B cell (primary cell): ENCODE results near the gene PLEKHO2. TPM values are rescaled to one million over a fixed set of nuclear protein-coding genes. Genes with fewer than 3 reads are reported as not detected.

ENCODE experiments used
- ATAC-seq: fragments of 200-7000 bp; cut with Tn5 transposase; one replicate; pipeline ENCODE4 v1.10.0; 2021; ENCODE audit warnings: low read depth, mild to moderate bottlenecking, moderate number of reproducible peaks, moderate library complexity
- CTCF ChIA-PET: fragments of 350-600 bp; sonication (Branson Sonifier 250); formaldehyde crosslinking; loops from one replicate; lab custom pipeline; 2021; ENCODE audit warnings: antibody characterized with exemption, inconsistent platforms; lab: Charles Lee
- POLR2A ChIA-PET: fragments of 350-600 bp; sonication (Branson Sonifier 250); formaldehyde crosslinking; loops from one replicate; lab custom pipeline; 2021; ENCODE audit warnings: antibody characterized with exemption; lab: Charles Lee
- DNase-seq: peaks from one replicate; pipeline ENCODE4 v3.0.0; 2013
- H2AFZ ChIP-seq: 2 replicates; pipeline ENCODE4 v1.6.1; 2012; ENCODE audit warnings: mild to moderate bottlenecking, low read depth, low read length; ENCODE audit not compliant: insufficient read depth, poor library complexity, severe bottlenecking
- H3K27ac ChIP-seq, 2 donors: 1 replicate in 1 of 2; 2 replicates in 1 of 2; pipeline ENCODE4 v1.5.1; 2012 to 2013; ENCODE audit warnings: low read length in 2 of 2, mild to moderate bottlenecking in 2 of 2, moderate library complexity in 1 of 2
- H3K27me3 ChIP-seq, 4 experiments: fragments of 200-600 bp in 1 of 4; sonication (generic) in 1 of 4; replicated peaks in 1 of 4; 1 replicate in 2 of 4; 2 replicates in 2 of 4; pipeline versions ENCODE4 v1.6.1 to v1.7.0; 2013 to 2016; ENCODE audit warnings: low read length in 3 of 4, mild to moderate bottlenecking in 2 of 4, mixed read lengths in 1 of 4, moderate library complexity in 1 of 4; ENCODE audit not compliant: insufficient read depth in 4 of 4, control insufficient read depth in 3 of 4; ENCODE audit errors: control extremely low read depth in 1 of 4
- H3K36me3 ChIP-seq, 2 experiments: replicated peaks in 1 of 2; 1 replicate in 1 of 2; 2 replicates in 1 of 2; pipeline versions ENCODE4 v1.6.1 to v1.7.1; 2013; ENCODE audit warnings: low read length in 1 of 2; ENCODE audit not compliant: insufficient read depth in 2 of 2, control insufficient read depth in 1 of 2; ENCODE audit errors: control extremely low read depth in 1 of 2, extremely low read depth in 1 of 2
- H3K4me1 ChIP-seq, 2 donors: fragments of 200-600 bp in 1 of 2; sonication (generic) in 1 of 2; 1 replicate in 1 of 2; 2 replicates in 1 of 2; pipeline versions ENCODE4 v1.5.1 to v1.6.1; 2013 to 2017; ENCODE audit warnings: low read length in 2 of 2; ENCODE audit not compliant: control insufficient read depth in 2 of 2, insufficient read depth in 2 of 2
- H3K4me2 ChIP-seq: replicated peaks from 2 replicates; pipeline ENCODE3; 2012; ENCODE audit warnings: mild to moderate bottlenecking, low read depth, low read length; ENCODE audit not compliant: poor library complexity, severe bottlenecking
- H3K4me3 ChIP-seq, 5 experiments: fragments of 200-600 bp in 1 of 5; sonication (generic) in 1 of 5; 1 replicate in 3 of 5; 2 replicates in 2 of 5; pipeline versions ENCODE4 v1.5.1 to v1.7.0; 2011 to 2016; ENCODE audit warnings: low read length in 4 of 5, mild to moderate bottlenecking in 4 of 5, low read depth in 2 of 5, control low read depth in 1 of 5, moderate library complexity in 1 of 5; ENCODE audit not compliant: insufficient read depth in 1 of 5; ENCODE audit errors: control extremely low read depth in 1 of 5, extremely low read depth in 1 of 5
- H3K79me2 ChIP-seq: fragments of 200-600 bp; sonication (generic); one replicate; pipeline ENCODE4 v1.6.0; 2016; ENCODE audit warnings: low read length; ENCODE audit not compliant: control insufficient read depth, insufficient read depth
- H3K9ac ChIP-seq: fragments of 200-600 bp; sonication (generic); 2 replicates; pipeline ENCODE4 v1.6.1; 2017; ENCODE audit warnings: mild to moderate bottlenecking, low read length, moderate library complexity
- H3K9me3 ChIP-seq, 3 donors: one replicate each; pipeline versions ENCODE4 v1.6.1 to v1.7.1; 2013; ENCODE audit warnings: low read length in 2 of 3; ENCODE audit not compliant: control insufficient read depth in 2 of 3, insufficient read depth in 1 of 3; ENCODE audit errors: control extremely low read depth in 1 of 3
- H4K20me1 ChIP-seq: 2 replicates; pipeline ENCODE4 v1.6.0; 2012; ENCODE audit warnings: mild to moderate bottlenecking, low read length; ENCODE audit not compliant: insufficient read depth, control insufficient read depth, poor library complexity, severe bottlenecking
- H3K27ac Mint-ChIP-seq: one replicate; pipeline ENCODE4 v1.8.0; 2021; ENCODE audit warnings: mixed read lengths
- H3K27me3 Mint-ChIP-seq: one replicate; pipeline ENCODE4 v1.8.0; 2021; ENCODE audit warnings: mixed read lengths
- H3K4me1 Mint-ChIP-seq: one replicate; pipeline ENCODE4 v1.8.0; 2021; ENCODE audit warnings: mixed read lengths
- H3K4me3 Mint-ChIP-seq: one replicate; pipeline ENCODE4 v1.8.0; 2021; ENCODE audit warnings: mixed read lengths
- H3K9me3 Mint-ChIP-seq: one replicate; pipeline ENCODE4 v1.8.0; 2022; ENCODE audit warnings: mixed read lengths; ENCODE audit not compliant: insufficient read depth
- EZH2 ChIP-seq: IDR thresholded peaks from 2 replicates; pipeline ENCODE4 v1.6.1; 2012; ENCODE audit warnings: borderline replicate concordance, low read depth, mild to moderate bottlenecking, moderate library complexity, low read length; ENCODE audit not compliant: insufficient read depth, poor library complexity, severe bottlenecking
- WGBS: methylation state at CpG from one replicate; pipeline ENCODE4 v1.1.5; 2013; ENCODE audit warnings: missing lambda C conversion rate; ENCODE audit not compliant: insufficient coverage; 5-methylcytosine and 5-hydroxymethylcytosine counted together
- intact Hi-C: fragments of 100-400 bp; cut with micrococcal nuclease; formaldehyde crosslinking; loops from one replicate; pipeline ENCODE4 v1.10.0; 2022
- polyA plus RNA-seq: library from polyadenylated mRNA; depleted of rRNA; stranded (reverse); fragments of >200 nt; gene quantifications from 2 replicates; pipeline ENCODE4 v1.2.3, GENCODE V29; 2012
- total RNA-seq, 2 donors: library from RNA; stranded (reverse); fragments of 120-200 nt in 1 of 2; gene quantifications; 1 replicate in 1 of 2; 2 replicates in 1 of 2; pipeline versions ENCODE4 v1.2.3 to v1.2.4, GENCODE V29; 2013 to 2022
- TF ChIP-seq, protein P1 (sequence below): fragments of 200-600 bp; IDR thresholded peaks from one replicate; pipeline ENCODE4 v1.8.0; 2022; ENCODE audit warnings: antibody characterized with exemption, mild to moderate bottlenecking

The PLEKHO2 gene
- total and polyA plus RNA-seq, 2 donors (not counting 1 experiment from before 2014, with no cell fraction given) = 13.7 to 23.1 TPM

DNA sequence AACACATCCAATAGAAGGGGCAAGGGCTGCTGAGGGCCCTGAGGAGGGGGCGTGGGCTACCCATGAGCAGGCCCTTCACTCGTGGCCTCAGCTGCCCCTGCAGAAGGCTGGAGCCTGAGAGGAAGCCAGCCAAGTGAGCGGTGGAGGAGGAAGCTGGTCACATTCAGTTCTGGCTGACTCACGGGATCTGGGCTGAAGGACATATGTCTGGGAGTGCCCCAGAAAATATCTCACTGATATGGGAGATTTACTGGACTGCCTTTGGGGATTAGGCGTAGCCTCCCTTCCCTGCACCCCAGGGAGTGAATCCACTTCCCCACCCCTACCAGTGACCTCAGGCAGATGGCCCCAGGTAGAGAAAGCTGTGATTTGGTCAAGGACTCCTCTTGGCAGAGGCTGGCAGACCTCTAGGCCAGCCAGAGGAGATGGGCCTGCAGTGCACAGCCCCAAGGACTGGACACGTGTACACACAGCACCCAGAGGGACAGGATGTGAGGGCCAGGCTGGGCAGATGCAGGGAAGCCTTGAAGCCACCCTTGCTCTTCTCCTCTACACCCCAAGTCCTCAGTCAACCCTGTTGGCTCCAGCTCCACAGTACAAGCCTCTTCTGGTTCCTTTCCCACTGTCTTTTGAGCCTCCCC lies 55.8 kb downstream of the PLEKHO2 start:
- Mint-ChIP-seq H3K27ac (peak overlapping the region; percentile 99), H3K4me3 (no peak overlapping the region), H3K4me1 (peaks cover 63% of the 10 kb centered on the region), H3K9me3 (peaks cover 2% of the 10 kb centered on the region), H3K27me3 (no peaks in the 10 kb centered on the region)
- no peak for DNase-seq
- 51% methylated on average over 5 of the region's 6 CpGs for WGBS
- ChIA-PET POLR2A (no interaction called here), CTCF (interaction anchor here (1.1 to 7.1 kb wide), 5 partner anchors 9 to 169 kb away, joined by 3 to 81 read pairs (median 3); partner anchors contain the start of gene PLEKHO2)
- H3K9ac ChIP-seq = no peak overlapping the region
- peaks cover 1 to 7% (median 6%) of the 10 kb centered on the region in 3 donors for H3K9me3 ChIP-seq
- peaks cover 44 to 55% of the 10 kb centered on the region in 2 donors for H3K4me1 ChIP-seq
- H4K20me1 ChIP-seq = no peaks in the 10 kb centered on the region
- no peak overlapping the region for H2AFZ ChIP-seq
- H3K36me3 ChIP-seq = no peaks in the 10 kb centered on the region
- ATAC-seq = no peak
- peak overlapping the region in 1 of 2 donors; percentile 86 for H3K27ac ChIP-seq
- no peak overlapping the region for H3K4me2 ChIP-seq
- H3K27me3 ChIP-seq = no peaks in the 10 kb centered on the region
- TF ChIP-seq EZH2 = no peak
- TF ChIP-seq, protein P1, sequence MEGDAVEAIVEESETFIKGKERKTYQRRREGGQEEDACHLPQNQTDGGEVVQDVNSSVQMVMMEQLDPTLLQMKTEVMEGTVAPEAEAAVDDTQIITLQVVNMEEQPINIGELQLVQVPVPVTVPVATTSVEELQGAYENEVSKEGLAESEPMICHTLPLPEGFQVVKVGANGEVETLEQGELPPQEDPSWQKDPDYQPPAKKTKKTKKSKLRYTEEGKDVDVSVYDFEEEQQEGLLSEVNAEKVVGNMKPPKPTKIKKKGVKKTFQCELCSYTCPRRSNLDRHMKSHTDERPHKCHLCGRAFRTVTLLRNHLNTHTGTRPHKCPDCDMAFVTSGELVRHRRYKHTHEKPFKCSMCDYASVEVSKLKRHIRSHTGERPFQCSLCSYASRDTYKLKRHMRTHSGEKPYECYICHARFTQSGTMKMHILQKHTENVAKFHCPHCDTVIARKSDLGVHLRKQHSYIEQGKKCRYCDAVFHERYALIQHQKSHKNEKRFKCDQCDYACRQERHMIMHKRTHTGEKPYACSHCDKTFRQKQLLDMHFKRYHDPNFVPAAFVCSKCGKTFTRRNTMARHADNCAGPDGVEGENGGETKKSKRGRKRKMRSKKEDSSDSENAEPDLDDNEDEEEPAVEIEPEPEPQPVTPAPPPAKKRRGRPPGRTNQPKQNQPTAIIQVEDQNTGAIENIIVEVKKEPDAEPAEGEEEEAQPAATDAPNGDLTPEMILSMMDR = no peak
- intact Hi-C loops = loop anchor here (10.0 kb wide), 1 partner anchor 287 kb away; the partner anchor contains the start of gene CLPX
- H3K79me2 ChIP-seq = no peaks in the 10 kb centered on the region
- H3K4me3 ChIP-seq = no peak overlapping the region

DNA sequence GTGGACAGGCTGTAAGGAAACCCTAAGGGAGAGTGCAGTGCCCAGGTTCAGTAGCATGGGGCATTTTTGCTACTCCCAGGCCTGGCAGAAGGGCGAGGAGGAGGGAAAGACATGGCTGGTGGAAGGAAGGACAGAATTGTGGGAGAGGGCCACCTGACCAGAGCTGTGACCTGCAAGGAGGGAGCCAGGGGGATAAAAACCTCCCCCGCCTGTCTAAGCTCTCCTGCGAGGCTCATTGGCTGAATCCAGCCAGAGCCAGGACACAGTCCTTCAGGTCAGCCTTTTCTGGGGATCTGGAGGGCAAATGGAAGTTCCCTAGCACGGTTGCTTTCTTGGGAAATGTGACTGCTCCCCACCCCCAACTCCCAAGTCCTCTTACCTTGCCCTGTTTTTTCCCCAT lies 56.7 kb downstream of the PLEKHO2 start:
- no peak overlapping the region for H2AFZ ChIP-seq
- WGBS = 94% methylated on average over 3 of the region's 4 CpGs
- ChIA-PET POLR2A (no interaction called here), CTCF (interaction anchor here (1.4 to 7.1 kb wide), 2 partner anchors 60 to 170 kb away, joined by 3 to 81 read pairs; partner anchors contain the start of gene PLEKHO2)
- H4K20me1 ChIP-seq = no peaks in the 10 kb centered on the region
- peaks cover 63% of the 10 kb centered on the region for H3K4me1 Mint-ChIP-seq
- peak overlapping the region; percentile 75 for H3K27ac Mint-ChIP-seq
- no peaks in the 10 kb centered on the region for H3K79me2 ChIP-seq
- peaks cover 2% of the 10 kb centered on the region for H3K9me3 Mint-ChIP-seq
- no peak for ATAC-seq
- H3K4me3 ChIP-seq = no peak overlapping the region
- peaks cover 41 to 52% of the 10 kb centered on the region in 2 donors for H3K4me1 ChIP-seq
- H3K27me3 Mint-ChIP-seq = no peaks in the 10 kb centered on the region
- H3K36me3 ChIP-seq = no peaks in the 10 kb centered on the region
- H3K27ac ChIP-seq = no peak overlapping the region
- H3K27me3 ChIP-seq = no peaks in the 10 kb centered on the region
- peaks cover 1 to 7% (median 6%) of the 10 kb centered on the region in 3 donors for H3K9me3 ChIP-seq
- no peak overlapping the region for H3K4me2 ChIP-seq
- H3K9ac ChIP-seq = no peak overlapping the region
- TF ChIP-seq, protein P1 = no peak
- no peak overlapping the region for H3K4me3 Mint-ChIP-seq
- intact Hi-C loops = loop anchor here (10.0 kb wide), 1 partner anchor 286 kb away; the partner anchor contains the start of gene CLPX
- no peak for DNase-seq
